ENCODE measurements around the gene PINK1.

PINK1 gene

DNA sequence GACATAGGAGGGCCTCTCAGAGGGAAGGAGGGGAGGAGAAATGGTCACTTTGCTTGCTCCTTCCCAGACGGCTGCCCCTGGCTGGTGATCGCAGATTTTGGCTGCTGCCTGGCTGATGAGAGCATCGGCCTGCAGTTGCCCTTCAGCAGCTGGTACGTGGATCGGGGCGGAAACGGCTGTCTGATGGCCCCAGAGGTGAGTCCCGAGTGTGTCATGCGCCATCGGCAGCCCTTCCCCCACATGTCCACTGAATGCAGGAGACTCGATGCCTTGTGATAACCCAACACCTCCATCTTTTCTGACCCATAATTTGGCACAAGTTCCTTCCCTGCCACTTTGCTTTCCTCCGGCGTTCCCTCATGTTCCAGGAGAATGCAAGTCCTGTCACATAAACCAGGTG is 15.2 kb downstream of the PINK1 start:
- TF ChIP-seq, protein P1, sequence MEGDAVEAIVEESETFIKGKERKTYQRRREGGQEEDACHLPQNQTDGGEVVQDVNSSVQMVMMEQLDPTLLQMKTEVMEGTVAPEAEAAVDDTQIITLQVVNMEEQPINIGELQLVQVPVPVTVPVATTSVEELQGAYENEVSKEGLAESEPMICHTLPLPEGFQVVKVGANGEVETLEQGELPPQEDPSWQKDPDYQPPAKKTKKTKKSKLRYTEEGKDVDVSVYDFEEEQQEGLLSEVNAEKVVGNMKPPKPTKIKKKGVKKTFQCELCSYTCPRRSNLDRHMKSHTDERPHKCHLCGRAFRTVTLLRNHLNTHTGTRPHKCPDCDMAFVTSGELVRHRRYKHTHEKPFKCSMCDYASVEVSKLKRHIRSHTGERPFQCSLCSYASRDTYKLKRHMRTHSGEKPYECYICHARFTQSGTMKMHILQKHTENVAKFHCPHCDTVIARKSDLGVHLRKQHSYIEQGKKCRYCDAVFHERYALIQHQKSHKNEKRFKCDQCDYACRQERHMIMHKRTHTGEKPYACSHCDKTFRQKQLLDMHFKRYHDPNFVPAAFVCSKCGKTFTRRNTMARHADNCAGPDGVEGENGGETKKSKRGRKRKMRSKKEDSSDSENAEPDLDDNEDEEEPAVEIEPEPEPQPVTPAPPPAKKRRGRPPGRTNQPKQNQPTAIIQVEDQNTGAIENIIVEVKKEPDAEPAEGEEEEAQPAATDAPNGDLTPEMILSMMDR (IDR thresholded peaks at IDR 0.05; ENCODE audit: extremely low read depth, missing control alignments) = no peak

DNA sequence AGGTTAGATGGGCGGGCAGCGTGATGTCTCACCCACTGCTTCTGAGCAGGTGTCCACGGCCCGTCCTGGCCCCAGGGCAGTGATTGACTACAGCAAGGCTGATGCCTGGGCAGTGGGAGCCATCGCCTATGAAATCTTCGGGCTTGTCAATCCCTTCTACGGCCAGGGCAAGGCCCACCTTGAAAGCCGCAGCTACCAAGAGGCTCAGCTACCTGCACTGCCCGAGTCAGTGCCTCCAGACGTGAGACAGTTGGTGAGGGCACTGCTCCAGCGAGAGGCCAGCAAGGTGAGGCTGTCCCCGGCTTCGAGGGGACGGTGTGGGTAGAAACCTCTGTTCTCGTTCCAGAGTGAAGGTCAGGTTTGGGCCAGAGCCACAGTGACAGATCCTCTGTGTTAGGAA is 15.7 kb downstream of the PINK1 start:
- no peak for DNase-seq (ENCODE audit: low spot score)
- TF ChIP-seq, protein P1 (IDR thresholded peaks at IDR 0.05; ENCODE audit: extremely low read depth, missing control alignments) = no peak

More for the DNA sequence above, 15.2 kb downstream of the PINK1 start:
- DNase-seq (ENCODE audit: low spot score) = no peak

DNA sequence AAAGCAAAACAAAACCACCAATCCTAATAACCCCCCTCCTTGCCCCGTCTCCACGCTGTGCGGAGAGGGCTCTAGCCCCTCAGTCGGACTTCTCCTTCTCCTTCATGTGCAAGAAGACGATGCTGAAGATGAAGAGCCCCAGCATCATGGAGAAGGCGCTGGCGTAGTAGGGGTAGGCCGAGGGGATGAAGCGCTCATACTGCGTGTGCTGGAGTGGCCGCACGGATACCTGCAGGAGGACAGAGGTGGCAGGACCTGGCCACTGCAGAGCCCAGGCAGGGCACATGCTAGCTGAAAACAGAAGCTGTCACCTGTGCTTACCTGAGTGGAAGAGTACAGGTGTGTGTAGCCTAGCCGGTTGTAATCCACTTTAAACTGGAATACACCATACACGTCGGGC is 19.0 kb downstream of the PINK1 start:
- TF ChIP-seq, protein P1 (IDR thresholded peaks at IDR 0.05; ENCODE audit: extremely low read depth, missing control alignments) = no peak
- DNase-seq (ENCODE audit: low spot score) = no peak

DNA sequence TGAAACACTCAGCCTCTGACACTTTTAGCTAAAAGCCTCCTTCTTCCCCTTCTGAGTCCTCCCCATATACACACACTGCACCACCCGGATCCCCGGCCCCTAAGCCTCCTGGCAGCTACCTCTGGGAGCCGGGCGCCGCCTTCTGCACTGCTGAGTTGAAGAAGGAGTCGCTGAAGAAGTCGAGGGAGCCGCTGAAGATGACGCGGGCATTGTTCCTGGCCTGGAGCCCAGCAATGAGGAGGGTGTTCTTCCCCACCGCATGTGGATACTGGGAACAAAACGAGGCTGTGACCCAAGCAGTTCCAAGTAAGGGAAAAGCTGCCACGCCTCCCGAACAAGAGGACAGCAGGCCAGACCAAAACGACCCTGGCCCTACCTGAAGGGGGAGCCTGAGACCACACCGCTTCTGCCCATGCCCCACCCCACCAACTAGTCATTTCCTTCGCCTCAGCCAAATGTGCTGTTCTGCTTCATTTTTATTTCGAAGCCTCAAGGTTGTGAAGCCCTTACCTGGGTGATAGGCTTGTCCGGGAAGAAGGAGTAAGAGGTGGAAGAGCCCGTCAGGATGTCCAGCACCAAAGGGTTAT is 20.9 kb downstream of the PINK1 start:
- TF ChIP-seq, protein P1 (IDR thresholded peaks at IDR 0.05; ENCODE audit: extremely low read depth, missing control alignments) = no peak
- no peak for DNase-seq (ENCODE audit: low spot score)

DNA sequence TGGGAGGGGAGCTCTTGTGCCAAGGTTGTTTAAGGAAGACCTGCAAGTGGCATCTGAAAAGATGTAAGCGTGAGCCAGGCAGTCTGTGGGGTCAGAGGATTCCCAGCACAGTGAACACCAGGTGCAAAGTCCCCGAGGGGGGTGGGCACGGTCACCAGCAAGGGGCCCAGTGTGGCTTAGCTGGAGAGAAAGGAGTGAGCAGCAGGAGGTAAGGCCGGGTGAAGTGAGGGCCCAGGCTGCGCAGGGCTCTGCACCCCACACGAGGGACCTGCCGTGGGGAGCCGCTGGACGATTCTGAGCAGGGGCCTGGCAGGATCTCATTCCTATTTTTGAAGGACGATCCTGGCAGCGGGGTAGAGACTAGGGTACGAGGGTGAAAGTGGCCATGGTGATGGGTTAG is 23.8 kb downstream of the PINK1 start:
- TF ChIP-seq, protein P1 (IDR thresholded peaks at IDR 0.05; ENCODE audit: extremely low read depth, missing control alignments) = no peak
- DNase-seq (ENCODE audit: low spot score) = no peak

DNA sequence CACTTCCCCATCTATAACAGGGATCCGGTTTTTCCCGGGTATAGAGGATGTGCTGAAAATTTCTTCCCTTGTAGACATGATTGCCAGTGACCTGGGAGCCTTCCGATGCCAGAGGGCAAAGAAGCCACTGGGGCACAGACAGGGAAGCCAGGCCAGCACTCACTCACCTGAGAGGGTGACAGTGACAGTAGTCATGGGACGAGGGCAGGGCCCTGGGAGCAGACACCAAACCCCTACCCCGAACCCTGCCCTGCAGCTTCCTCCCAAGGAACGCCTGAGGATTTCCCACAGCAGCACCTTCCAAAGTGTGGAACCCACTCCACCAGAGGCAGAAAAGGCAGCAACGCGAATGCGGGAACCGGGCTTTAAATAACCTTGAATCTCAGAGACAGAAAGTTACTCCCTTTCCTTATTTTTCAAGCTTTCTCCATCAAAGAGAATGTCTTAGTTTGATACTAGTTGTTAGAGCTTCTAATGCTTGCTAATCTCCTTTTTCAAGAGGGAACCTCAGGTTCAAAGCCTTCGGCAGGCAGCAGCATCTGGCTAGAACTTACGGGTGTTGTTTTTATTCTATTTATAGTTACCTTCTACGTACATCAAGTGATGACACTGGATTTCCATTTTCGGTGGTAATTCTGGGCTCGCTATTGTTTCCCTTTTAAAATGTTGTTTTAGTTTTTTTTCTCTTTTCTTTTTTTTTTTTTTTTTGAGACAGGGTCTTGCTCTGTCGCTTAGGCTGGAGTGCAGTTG is 25.1 kb downstream of the PINK1 start:
- TF ChIP-seq, protein P1 (IDR thresholded peaks at IDR 0.05; ENCODE audit: extremely low read depth, missing control alignments) = no peak
- no peak for DNase-seq (ENCODE audit: low spot score)

DNA sequence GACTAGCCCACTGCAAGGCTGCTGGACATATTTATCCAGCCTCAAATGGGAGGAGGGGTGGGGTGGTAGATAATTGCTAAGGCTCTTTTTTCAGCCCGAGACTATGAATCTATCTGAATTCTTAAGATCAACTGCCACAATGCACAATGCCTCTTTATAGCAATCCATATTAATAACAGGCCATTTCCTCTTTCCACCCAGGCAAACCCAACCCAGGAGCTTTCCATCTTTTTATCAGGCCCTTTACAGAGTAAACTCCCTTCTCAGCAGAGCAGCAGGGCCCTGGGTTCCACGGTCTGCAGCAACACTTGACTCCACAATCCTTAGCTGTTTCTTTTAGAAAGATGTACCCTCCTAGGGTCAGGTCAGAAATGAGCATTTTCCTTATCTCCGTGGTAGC is 27.1 kb downstream of the PINK1 start:
- TF ChIP-seq, protein P1 (IDR thresholded peaks at IDR 0.05; ENCODE audit: extremely low read depth, missing control alignments) = no peak
- no peak for DNase-seq (ENCODE audit: low spot score)
